C4-2B (cell line): ENCODE measurements around the gene HLA-G.

Experiments used
- CTCF ChIP-seq: fragments of 450-650 bp; conservative IDR thresholded peaks from 2 replicates; pipeline ENCODE4 v1.5.1; 2017; ENCODE audit warnings: mild to moderate bottlenecking
- ZFX ChIP-seq: fragments of 450-650 bp; IDR thresholded peaks from 2 replicates; pipeline ENCODE4 v1.6.1; 2017

- no peak for TF ChIP-seq CTCF
- no peak for TF ChIP-seq ZFX
Observed at GRCh38 chr6:29827579-29828470, at the start of gene HLA-G.
